GM23248 (cell line): ENCODE data around the gene BTN3A1. TPM values are rescaled to one million over a fixed set of nuclear protein-coding genes. Genes with fewer than 3 reads are reported as not detected.

ENCODE experiments used
- DNase-seq: peaks from one replicate; pipeline ENCODE4 v3.0.0-alpha.2; 2015
- H2AFZ ChIP-seq: fragments of 200-600 bp; sonication (generic); 2 replicates; pipeline ENCODE4 v1.6.1; 2016; ENCODE audit warnings: antibody characterized with exemption
- H3F3A ChIP-seq: fragments of 200-600 bp; sonication (generic); 2 replicates; pipeline ENCODE4 v1.6.1; 2016; ENCODE audit warnings: mild to moderate bottlenecking, antibody characterized with exemption, mixed run types; ENCODE audit not compliant: insufficient read depth
- H3K27ac ChIP-seq: fragments of 200-600 bp; sonication (generic); 2 replicates; pipeline ENCODE4 v1.5.1; 2016; ENCODE audit warnings: mild to moderate bottlenecking
- H3K27me3 ChIP-seq: fragments of 200-600 bp; sonication (generic); replicated peaks from 2 replicates; pipeline ENCODE4 v1.6.1; 2016; ENCODE audit warnings: mild to moderate bottlenecking; ENCODE audit not compliant: insufficient read depth
- H3K36me3 ChIP-seq: fragments of 200-600 bp; sonication (generic); 2 replicates; pipeline ENCODE4 v1.6.1; 2016; ENCODE audit warnings: low read depth, mild to moderate bottlenecking
- H3K4me1 ChIP-seq: fragments of 200-600 bp; sonication (generic); 2 replicates; pipeline ENCODE4 v1.6.1; 2016; ENCODE audit warnings: mild to moderate bottlenecking; ENCODE audit not compliant: insufficient read depth
- H3K4me2 ChIP-seq: fragments of 200-600 bp; sonication (generic); one replicate; pipeline ENCODE4 v1.6.1; 2016; ENCODE audit warnings: mild to moderate bottlenecking; ENCODE audit not compliant: unreplicated experiment
- H3K4me3 ChIP-seq: fragments of 200-600 bp; sonication (generic); 2 replicates; pipeline ENCODE4 v1.5.1; 2016; ENCODE audit warnings: mild to moderate bottlenecking
- H3K79me2 ChIP-seq: fragments of 200-600 bp; sonication (generic); 2 replicates; pipeline ENCODE4 v1.6.1; 2016; ENCODE audit warnings: mild to moderate bottlenecking; ENCODE audit not compliant: insufficient read depth
- H3K9ac ChIP-seq: fragments of 200-600 bp; sonication (generic); 2 replicates; pipeline ENCODE4 v1.6.1; 2016; ENCODE audit warnings: mild to moderate bottlenecking
- H3K9me2 ChIP-seq: fragments of 200-600 bp; sonication (generic); 2 replicates; pipeline ENCODE4 v1.6.1; 2016; ENCODE audit warnings: mixed run types, mild to moderate bottlenecking, moderate library complexity; ENCODE audit not compliant: insufficient read depth
- H3K9me3 ChIP-seq: fragments of 200-600 bp; sonication (generic); one replicate; pipeline ENCODE4 v1.6.1; 2017; ENCODE audit warnings: low read depth
- H4K20me1 ChIP-seq: fragments of 200-600 bp; sonication (generic); 2 replicates; pipeline ENCODE4 v1.6.0; 2016; ENCODE audit not compliant: insufficient read depth
- EZH2 ChIP-seq: fragments of 200-600 bp; sonication (generic); IDR thresholded peaks from 2 replicates; pipeline ENCODE4 v1.6.1; 2018; ENCODE audit warnings: antibody characterized with exemption, mild to moderate bottlenecking; ENCODE audit not compliant: insufficient read depth, poor library complexity, severe bottlenecking
- EZH2phosphoT487 ChIP-seq: fragments of 200-600 bp; sonication (generic); IDR thresholded peaks from 2 replicates; pipeline ENCODE4 v1.6.1; 2018; ENCODE audit warnings: antibody characterized with exemption, moderate library complexity, mild to moderate bottlenecking, low read depth; ENCODE audit not compliant: insufficient read depth
- WGBS, 2 experiments: methylation state at CpG; one replicate each; pipeline ENCODE4 v1.1.6; 2015 to 2017; ENCODE audit warnings: low lambda C conversion rate in 2 of 2, low coverage in 1 of 2; ENCODE audit errors: missing lambda C conversion rate in 2 of 2; 5-methylcytosine and 5-hydroxymethylcytosine counted together
- in situ Hi-C: fragments of 300-500 bp; cut with MboI; formaldehyde crosslinking; loops from 2 replicates; pipeline ENCODE4 v1.15.0; 2020
- polyA plus RNA-seq: library from polyadenylated mRNA; unstranded; fragments of >200 nt; fragmentation: Nextera tagmentation; extraction: Ambion mirVana; gene quantifications from 2 replicates; pipeline ENCODE4 v1.2.1, GENCODE V29; 2016
- total RNA-seq: library from RNA; depleted of rRNA; stranded (reverse); fragments of >200 nt; shearing (Covaris generic); gene quantifications from 2 replicates; pipeline ENCODE4 v1.2.3, GENCODE V29; 2014

The BTN3A1 gene
- total and polyA plus RNA-seq, 2 experiments from 2014 or later: 6.7 to 8.9 TPM

- Histone ChIP-seq H3K79me2 (no peaks in the 10 kb centered on the region), H4K20me1 (no peaks in the 10 kb centered on the region), H3F3A (peaks cover 3% of the 10 kb centered on the region; the same call in 1 of the 2 replicates), H3K9me2 (no peaks in the 10 kb centered on the region), H3K4me3 (no peak overlapping the region), H3K36me3 (no peaks in the 10 kb centered on the region), H2AFZ (no peak overlapping the region), H3K27ac (no peak overlapping the region), H3K4me2 (no peak overlapping the region), H3K9me3 (no peaks in the 10 kb centered on the region), H3K4me1 (no peaks in the 10 kb centered on the region), H3K9ac (no peak overlapping the region), H3K27me3 (no peaks in the 10 kb centered on the region)
- in situ Hi-C loops: no loop called here
- TF ChIP-seq EZH2 (no peak), EZH2phosphoT487 (no peak)
- 95 to 96% methylated on average over 3 of the region's 3 CpGs for WGBS, 2 experiments
- no peak for DNase-seq
Measured at GRCh38 chr6:26450240-26450639, 48.2 kb downstream of the BTN3A1 start.

- 45 to 47% methylated on average over 1 of the region's 1 CpG for WGBS, 2 experiments
- Histone ChIP-seq H4K20me1 (no peaks in the 10 kb centered on the region), H3K9me2 (no peaks in the 10 kb centered on the region), H3K4me1 (peaks cover 6% of the 10 kb centered on the region; the same call in 1 of the 2 replicates), H3K4me2 (no peak overlapping the region), H3K79me2 (no peaks in the 10 kb centered on the region), H3K27ac (no peak overlapping the region), H3K36me3 (no peaks in the 10 kb centered on the region), H2AFZ (no peak overlapping the region), H3K9ac (no peak overlapping the region), H3F3A (peaks cover 10% of the 10 kb centered on the region; the same call in 1 of the 2 replicates), H3K27me3 (no peaks in the 10 kb centered on the region), H3K4me3 (no peak overlapping the region), H3K9me3 (no peaks in the 10 kb centered on the region)
- no peak for DNase-seq
- in situ Hi-C loops: no loop called here
- TF ChIP-seq EZH2phosphoT487 (no peak), EZH2 (no peak)
Measured at GRCh38 chr6:26452631-26453235, 50.7 kb downstream of the BTN3A1 start.

GRCh38 chr6:26454631-26455030, 52.6 kb downstream of the BTN3A1 start:
- in situ Hi-C loops: no loop called here
- Histone ChIP-seq H3K4me3 (no peak overlapping the region), H3K4me2 (no peak overlapping the region), H4K20me1 (no peaks in the 10 kb centered on the region), H3K4me1 (peaks cover 12% of the 10 kb centered on the region), H3K9me2 (no peaks in the 10 kb centered on the region), H3K9me3 (no peaks in the 10 kb centered on the region), H3F3A (peaks cover 10% of the 10 kb centered on the region; the same call in 1 of the 2 replicates), H3K36me3 (no peaks in the 10 kb centered on the region), H3K9ac (no peak overlapping the region), H2AFZ (no peak overlapping the region), H3K27ac (no peak overlapping the region), H3K79me2 (peaks cover 19% of the 10 kb centered on the region), H3K27me3 (no peaks in the 10 kb centered on the region)
- no peak for TF ChIP-seq EZH2phosphoT487
- no peak for TF ChIP-seq EZH2
- DNase-seq: peak; percentile 56
- WGBS, 2 experiments: 77 to 88% methylated on average over 1 of the region's 1 CpG

GRCh38 chr6:26455357-26455970, 53.4 kb downstream of the BTN3A1 start:
- Histone ChIP-seq H3F3A (peaks cover 10% of the 10 kb centered on the region; the same call in 1 of the 2 replicates), H3K4me3 (no peak overlapping the region), H3K9me2 (no peaks in the 10 kb centered on the region), H3K36me3 (0 out of 2 replicates have a peak, but pooled peaks cover under 1% of the 10 kb centered on the region), H3K27ac (no peak overlapping the region), H3K9me3 (no peaks in the 10 kb centered on the region), H3K4me2 (no peak overlapping the region), H3K9ac (no peak overlapping the region), H3K27me3 (no peaks in the 10 kb centered on the region), H3K4me1 (peaks cover 12% of the 10 kb centered on the region), H2AFZ (no peak overlapping the region), H3K79me2 (peaks cover 27% of the 10 kb centered on the region), H4K20me1 (no peaks in the 10 kb centered on the region)
- DNase-seq: peak; percentile 51
- TF ChIP-seq EZH2 (no peak), EZH2phosphoT487 (no peak)
- in situ Hi-C loops: no loop called here
- 91 to 93% methylated on average over 3 of the region's 3 CpGs for WGBS, 2 experiments
